DMS153 (cell line): Measurements from ENCODE around the gene APRT.
"Not testable (repeated sequence)": the region's sequence is repeated elsewhere in the genome, so short reads cannot be mapped to it uniquely, and the experiment has no call there.

ENCODE experiments used
- DNase-seq: peaks from one replicate; lab custom pipeline; 2025; lab: John Stamatoyannopoulos, UW

Gene APRT

DNA sequence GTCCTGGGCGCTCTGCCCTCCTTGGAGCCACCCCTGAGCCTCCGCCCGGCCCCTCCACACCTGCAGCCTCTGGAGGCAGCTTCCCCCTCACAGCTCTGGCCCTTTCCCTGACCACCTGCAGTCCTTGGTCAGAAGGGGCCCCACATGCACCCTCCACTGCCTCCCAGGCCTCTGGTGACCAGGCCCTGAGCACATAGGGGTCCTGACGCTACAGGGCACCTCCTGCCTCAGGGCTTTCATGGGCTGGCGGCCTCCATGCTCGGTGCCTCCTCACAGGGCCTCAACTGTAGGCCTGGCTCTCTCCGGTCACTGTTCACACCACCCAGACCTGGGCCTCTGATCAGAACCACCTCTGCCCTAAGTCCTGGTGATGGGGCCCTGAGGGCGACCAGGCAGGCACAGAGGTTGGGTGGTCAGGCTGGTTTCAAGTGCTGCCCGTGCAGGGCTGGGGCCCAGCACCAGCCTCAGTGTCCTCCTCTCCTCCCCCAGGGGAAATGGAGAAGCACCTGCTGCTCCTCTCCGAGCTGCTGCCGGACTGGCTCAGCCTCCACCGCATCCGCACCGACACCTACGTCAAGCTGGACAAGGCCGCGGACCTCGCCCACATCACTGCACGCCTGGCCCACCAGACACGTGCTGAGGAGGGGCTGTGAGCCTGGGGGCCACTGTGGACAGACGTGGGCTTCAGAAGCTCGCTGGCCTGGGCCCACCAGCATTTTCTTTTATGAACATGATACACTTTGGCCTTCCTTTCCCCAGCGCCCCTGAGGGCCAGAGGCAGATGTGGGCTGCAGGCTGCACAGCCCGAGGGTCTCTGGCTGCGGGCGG lies 3.9 kb downstream of the APRT start:
- no peak for DNase-seq

DNA sequence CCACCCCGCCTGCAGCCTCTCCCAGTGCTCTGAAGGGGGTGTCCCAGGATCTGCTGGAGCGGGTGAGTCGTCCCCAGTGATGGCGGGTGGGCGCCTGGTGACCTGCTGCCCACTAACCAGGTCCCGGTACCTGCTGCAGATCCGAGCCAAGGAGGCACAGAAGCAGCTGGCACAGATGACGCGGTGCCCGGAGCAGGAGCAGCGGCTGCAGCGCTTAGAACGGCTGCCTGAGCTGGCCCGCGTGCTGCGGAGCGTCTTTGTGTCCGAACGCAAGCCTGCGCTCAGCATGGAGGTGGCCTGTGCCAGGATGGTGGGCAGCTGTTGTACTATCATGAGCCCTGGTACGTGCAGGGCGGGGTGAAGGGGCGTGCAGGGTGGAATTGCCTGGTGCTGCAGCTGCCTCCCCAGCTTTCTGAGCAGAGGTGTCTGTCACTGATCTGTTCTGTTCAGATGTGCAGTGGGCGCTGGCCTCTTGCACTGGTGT lies 4.5 kb downstream of the APRT start:
- no peak for DNase-seq

DNA sequence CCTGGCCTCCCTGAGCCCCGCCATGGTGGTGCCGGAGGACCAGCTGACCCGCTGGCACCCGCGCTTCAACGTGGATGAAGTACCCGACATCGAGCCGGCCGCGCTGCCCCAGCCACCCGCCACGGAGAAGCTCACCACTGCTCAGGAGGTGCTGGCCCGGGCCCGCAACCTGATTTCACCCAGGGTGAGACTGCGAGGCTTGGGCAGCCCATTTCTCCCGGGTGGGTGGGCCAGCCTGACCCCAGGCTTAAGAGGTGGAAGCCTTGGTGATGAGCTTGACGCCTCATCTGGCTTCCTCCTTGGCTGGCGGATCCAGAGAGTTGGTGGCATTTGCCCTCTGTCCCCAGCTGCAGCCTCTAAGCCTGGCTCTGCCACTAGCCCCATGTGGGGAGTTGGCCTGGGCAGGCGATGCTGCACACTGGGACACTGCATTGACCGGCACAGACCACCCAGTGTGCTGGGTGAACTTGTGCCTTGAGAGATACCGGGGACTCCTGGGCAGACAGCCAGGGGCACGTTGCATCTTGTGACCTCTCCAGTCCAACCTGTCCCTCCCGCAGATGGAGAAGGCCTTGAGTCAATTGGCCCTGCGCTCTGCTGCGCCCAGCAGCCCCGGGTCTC lies 5.1 kb downstream of the APRT start:
- DNase-seq = no peak

DNA sequence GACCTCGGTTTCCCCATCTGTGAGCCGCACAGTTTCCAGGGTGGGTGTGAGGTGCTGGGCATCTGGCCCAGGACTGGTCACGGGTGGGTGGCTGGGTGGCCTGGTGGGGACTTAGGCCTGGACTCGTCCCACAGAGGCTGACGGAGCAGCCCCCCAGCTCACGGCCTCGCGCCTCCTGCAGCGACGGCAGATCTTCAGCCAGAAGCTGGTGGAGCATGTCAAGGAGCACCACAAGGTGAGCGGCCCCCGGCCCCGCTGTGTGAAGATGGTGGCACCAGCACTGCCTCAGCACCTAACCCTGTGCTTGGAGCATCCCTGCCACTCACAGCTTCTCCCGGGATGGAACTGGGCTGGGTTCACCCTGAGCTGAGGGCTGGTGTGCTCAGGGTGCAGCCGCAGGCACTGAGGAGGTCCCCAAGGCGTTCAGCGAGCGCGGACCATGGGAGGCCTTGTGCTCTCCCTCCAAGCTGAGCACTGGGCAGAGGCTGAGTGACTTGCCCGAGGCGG lies 5.8 kb downstream of the APRT start:
- DNase-seq = no peak

DNA sequence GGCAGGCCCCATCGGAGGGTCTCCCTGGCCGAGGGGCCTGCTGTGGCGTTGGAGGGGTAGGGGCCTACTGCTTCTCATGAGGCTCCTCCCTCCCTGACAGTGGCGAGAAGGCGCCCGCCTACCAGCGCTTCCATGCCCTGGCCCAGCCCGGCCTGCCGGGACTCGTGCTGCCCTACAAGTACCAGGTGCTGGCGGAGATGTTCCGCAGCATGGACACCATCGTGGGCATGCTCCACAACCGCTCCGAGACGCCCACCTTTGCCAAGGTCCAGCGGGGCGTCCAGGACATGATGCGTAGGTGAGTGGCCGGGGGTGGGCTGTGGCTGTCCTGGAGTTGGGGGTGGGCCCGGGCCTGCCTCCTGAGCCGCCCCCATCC lies 6.4 kb downstream of the APRT start:
- no peak for DNase-seq

DNA sequence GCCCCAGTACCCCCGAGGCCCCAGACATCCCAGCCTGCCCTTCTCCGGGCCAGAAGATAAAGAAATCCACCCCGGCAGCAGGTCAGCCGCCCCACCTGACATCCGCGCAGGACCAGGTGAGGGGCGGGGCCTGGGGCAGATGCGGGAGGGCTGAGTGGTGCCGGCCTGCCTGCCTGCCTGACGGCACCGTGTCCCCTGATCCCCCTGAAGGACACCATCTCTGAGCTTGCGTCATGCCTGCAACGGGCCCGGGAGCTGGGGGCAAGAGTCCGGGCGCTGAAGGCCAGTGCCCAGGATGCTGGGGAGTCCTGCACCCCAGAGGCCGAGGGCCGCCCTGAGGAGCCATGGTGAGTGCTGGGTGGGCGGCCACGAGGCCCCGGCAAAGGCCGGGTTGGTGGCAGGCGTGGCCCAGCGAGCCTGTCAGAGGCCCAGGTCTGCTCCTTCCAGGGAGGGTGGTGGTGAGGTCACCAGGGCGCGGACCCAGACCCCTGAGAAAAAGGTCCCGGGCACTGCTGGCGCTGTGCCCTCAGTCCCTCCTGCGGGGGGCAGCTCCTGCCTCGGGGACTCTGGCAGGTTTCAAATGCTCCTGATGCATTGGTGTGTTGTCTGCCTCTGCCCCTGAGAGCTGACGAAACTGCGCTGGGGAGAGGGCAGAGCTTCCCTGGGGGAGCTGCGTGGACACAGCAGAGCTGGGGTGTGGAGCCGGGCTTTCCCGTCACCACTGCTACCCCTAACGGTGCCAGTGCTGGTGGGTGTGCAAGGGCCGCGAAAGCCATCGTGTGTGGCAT lies 7.0 kb downstream of the APRT start:
- peak; percentile 23 for DNase-seq

DNA sequence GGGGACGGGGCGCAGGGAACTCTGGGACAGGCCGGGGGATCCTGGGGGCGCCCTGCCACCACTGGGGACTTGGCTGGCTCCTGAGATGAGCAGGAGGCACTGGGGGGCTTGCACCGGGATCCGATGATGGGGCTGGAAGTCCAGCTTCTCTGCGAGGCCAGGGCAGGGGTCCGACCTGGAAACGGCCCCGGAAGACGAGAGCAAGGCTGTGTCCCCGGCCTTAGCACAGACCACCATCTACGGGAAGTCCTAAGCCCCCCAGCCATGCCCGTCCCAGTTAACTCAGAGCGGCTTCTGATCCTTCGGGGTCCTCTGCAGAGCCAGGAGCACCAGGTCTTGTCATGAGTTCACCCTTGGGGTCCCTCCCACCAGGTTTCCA lies 7.6 kb downstream of the APRT start:
- DNase-seq = no peak

DNA sequence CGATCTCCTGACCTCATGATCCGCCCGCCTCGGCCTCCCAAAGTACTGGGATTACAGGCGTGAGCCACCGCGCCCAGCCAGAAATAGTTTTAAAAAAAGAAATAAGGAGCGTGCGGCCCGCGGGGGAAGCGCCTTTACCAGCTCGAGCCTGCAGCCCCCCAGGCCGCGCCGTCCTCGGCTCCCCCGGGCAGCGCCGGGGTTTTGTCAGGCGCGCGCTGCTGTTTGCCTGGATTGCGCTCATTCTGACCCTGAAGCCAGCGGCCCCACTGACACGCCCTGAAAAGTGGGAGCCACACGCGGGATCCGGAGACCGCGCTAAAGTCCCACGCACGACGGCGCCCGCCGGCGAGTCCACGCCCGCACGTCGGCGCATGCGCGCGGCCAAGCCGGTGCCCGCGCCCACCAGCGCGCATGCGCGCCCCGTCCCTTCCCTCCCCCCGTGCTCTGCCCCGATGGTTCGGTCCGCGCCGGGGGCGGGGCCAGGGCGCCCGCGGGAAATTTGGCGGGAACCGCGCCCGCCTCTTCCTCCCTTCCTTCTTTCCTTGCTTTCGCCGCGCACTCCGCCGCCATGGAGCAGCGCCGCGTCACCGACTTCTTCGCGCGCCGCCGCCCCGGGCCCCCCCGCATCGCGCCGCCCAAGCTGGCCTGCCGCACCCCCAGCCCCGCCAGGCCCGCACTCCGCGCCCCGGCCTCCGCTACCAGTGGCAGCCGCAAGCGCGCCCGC lies 8.3 kb downstream of the APRT start, which contains the start of gene CDT1:
Gene CDT1, plus strand, starts transcription at position 526 of the 724 bp plus-strand sequence. Its CDS starts 43 bp downstream, at position 569.
- DNase-seq = no peak

DNA sequence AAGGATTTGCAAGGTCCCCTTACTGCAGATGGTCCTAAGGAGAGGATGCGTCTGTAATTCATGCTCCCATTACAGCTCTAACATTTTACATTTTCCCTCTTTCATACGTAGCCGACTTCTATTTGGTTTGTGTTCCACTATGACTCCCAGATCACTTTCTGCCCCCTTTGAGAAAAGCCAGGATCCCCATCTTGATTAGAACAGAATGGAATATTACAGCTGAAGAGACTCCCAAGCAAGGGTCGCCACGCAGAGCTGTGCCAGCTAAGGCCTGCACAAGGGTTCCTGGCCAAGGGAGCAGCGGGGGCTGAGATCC lies 11.5 kb downstream of the APRT start:
- DNase-seq = no peak

DNA sequence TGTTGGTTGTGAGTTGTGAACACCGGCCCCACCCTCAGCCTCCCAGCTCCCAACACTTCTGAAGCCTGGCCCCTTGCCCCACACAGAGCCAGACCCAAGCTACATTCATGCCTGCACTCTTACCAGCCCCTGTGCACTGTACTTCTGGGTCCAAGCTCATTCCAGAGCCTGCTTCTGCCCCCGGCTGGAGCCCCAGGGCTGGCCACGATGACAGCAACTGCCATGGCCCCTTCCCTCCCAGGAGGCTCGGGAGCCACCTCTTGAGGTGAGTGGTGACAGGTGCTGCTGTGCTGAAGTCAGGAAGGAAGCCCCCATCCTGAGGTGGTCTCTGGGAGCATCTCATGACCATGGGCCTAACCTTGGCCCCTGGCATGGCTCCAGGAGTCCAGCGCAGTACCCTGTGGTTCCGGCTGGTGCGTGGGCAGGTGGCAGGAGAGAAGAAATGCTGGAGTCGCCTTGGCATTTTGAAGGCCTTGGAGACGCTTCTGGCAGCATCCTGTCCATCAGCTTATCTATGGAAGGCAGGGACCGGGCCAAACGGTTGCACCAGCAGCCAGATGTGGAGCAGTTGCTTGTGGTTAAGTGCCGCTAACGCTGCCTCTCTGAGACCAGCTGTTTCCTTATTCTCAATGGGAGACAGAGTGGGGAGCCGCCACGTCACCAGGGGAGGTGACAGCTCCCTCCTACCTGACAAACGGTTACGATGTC lies 12.0 kb downstream of the APRT start:
- DNase-seq = no peak

DNA sequence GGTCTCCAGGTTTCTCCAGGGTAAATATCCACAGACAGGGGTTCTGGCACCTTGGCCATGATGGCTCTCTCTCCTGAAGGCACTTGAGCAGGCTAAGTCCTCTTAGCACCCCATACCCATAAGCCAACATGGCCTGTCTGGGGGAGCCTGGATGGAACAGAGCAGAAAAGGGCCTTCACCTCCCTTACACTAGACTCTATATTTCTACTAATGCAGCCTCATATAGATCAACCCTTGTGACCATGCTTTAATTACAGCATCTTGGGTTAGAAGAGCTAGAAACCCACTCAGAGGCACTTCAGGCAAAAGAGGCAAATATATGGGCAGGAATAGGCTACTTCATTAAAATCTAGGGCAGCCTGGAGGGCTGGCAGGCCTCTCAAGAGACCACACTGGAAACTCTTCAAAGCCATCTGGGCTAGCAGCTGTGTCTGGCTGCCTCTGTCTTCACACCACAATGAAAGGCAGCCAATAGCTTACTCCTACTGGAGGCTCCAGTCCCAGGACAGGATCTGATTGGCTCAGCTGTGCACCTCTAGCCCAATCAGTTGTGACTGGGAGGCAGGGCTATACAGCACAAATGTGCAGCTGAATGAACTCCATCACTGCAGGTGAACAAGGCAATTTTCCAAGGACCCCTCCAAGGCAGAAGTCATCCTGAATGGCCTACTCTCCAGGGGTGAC lies 12.8 kb downstream of the APRT start:
- DNase-seq = no peak

DNA sequence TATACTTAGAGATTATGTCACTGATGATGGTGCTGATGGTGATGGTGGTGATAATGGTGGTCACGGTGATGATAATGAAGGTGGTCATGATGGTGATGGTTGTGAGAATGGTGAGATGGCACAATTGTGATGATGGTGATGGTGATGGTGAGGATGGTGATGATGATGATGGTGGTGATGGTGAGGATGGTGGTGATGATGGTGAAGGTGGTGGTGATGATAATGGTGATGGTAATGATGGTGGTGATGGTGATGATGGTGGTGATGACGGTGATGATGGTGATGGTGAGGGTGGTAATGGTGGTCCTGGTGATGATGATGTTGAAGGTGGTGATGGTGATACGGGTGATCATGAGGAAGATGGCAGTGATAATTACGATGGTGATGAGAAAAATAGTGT lies 13.7 kb downstream of the APRT start:
- no peak for DNase-seq

DNA sequence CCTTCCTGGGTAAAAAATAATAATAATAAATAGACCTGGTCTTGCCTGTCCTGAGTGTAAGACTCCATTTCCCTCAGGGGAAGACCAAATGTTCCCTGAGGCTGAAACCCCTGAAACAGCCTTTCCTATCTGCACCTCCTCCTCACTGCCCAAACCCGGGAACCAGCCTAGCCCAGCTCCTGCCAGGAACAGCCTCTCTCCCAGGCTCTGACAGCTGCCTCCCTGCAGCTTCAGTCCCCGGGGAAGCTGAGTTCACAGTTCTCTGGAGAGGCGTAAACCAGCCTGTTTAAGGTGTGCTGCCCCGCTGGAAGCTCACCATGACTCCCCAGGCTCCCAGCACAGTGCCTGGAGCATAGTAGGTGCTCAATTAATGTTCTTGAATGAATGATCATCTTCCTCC lies 15.4 kb downstream of the APRT start:
- no peak for DNase-seq

DNA sequence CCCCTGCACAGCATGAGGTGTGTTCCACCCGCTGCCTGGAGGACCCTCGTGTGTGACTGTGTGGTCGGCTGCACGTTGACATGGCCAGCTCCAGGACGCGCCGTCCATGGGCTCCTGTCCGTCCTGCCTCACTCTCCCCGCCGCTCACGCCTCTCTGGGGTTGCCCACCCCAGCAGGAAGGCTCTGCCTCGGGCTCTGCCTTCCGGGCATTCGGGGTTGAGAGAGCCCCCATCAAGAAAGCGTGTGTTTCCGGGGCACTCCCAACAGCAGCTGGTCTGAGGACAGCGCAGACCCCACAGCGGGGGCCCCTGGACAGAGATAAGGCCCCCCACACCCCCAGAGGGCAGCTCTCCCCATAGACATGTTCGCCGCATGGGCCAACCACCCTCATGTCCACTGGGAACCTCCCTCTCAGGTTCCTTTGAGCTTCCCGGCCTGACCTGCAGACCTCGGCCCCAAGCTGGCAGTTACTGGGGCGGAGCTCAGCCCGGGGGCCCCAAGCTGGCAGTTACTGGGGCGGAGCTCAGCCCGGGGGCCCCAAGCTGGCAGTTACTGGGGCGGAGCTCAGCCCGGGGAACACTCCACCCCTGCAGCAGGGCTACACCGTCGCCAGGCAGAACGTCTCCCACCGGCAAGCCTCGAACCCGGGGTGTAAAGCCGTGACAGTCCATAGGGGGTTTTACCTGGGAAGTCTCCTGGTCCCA lies 18.3 kb downstream of the APRT start:
- no peak for DNase-seq

DNA sequence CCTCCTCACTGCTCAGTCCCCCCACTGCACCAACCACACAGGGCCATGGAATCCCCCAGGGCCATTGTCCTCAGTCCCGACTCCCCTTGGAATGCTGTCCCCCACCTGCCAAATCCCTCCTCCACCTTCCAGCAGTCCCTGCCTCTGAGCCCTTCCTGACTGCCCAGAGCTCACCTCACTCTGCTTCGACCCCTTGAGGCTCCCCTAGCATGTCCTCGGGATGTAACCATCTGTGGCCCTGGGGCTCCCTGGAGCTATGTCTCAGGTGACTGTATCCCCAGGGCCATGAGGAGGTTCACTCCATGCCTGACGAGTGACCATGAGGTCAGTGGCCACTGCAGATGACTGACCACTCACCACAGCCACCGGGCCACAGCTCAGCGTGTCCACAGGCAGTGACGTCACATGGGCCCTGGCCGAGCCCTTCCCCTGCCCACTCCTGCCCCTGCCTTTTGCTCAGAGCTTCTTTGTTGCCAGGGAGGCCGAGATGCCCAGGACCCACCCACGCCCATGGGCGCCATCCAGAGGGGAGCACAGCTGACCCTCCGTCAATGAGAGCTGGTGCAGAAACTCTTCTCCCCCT lies 19.0 kb downstream of the APRT start:
- DNase-seq = no peak

DNA sequence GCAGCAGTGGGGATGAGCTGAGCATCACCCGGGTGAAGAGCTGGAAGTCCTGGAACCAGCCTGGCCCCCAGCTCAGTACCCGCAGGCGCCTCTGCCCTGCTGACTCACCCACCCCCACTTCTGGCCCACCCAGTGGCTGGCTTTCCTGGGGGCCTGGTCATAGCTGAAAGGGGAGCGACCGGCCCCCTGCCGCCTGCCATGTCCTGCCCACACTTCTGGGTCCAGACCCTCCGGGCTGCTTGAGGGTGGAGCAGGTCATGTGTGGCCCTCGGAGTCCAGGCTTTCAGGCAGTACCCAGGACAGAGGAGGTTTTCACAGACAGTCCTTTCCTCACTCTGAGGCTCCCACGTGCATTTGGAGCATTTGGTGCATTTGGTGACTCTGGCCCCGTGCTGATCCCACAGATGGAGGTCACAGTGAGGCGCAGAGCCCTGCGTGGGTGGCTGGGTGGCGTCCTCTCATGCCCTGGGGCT lies 19.6 kb downstream of the APRT start:
- DNase-seq = no peak

DNA sequence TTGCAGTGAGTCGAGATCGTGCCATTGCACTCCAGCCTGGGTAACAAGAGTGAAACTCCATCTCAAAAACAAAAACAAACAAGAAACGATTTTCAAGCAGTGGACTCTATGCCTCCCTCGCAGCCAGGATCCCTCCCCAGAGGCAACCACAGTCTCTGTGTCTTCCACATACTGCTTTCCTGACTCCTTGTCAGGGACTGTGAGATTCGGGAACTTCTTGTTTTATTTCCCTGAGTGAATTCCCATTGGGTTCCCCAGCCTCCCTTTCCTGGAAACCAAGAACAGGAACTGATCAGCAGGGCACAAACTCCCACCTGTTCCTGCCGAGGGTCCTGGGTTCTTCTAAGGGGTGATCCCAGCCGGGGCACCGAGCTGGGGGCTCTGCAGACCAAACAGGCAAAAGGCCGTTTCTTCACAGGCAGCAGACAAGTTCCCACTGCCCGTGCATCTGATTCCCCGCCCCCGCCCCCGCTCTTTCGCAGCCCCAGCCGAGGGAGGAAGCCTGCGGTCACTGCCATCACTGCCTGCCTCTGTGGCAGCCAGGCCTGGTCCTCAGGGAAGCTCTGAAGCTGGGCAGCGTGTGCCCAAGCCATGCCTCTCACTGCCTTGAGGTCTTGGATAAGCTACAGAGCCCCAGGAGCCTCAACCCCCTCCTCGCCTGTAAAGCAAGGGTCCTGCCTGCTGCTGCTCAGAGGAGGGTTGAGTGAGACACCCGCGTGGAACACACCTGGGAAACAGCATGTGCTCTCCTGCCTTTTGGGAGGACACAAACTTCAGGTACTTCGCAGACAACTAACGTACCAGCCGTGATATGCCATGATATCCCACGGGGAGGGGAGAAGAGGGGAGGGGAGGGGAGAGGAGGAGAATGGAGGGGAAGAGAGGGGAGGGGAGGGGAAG lies 21.2 kb downstream of the APRT start:
- no peak for DNase-seq

DNA sequence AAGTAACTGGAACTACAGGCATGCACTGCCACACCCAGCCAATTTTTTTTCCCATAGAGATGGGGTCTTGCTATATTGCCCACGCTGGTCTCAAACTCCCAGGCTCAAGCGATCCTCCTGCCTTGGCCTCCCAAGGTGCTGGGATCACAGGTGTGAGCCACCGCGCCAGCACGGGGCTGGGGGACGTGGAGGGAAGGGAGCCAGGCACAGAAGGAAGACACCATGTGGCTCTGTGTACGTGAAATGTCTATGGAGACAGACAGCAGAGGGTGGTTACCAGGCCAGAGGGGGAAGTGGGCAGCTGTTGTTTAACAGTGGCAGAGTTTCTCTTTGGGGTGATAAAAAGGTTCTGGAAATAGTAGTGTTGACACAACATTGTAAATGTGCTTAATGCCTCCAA lies 22.1 kb downstream of the APRT start:
- DNase-seq = no peak

DNA sequence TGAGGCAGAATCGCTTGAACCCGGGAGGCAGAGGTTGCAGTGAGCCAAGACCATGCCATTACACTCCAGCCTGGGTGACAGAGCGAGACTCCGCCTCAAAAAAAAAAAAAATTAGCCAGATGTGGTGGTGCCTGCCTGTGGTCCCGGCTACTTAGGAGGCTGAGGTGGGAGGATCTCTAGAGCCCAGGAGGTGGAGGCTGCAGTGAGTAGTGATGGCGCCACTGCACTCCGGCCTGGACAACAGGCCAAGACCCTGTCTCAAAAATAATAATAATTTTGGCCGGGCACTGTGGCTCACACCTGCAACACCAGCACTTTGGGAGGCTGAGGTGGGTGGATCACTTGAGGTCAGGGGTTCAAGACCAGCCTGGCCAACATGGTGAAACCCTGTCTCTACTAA lies 23.0 kb downstream of the APRT start:
- not testable (repeated sequence) for DNase-seq
